GM21786 (cell line): Measurements from ENCODE around the gene ITGAD.

Source experiments
- ATAC-seq: cut with Tn5 transposase; IDR thresholded peaks from one replicate; pipeline ENCODE4 v1.9.1; 2021; ENCODE audit not compliant: unreplicated experiment

Gene ITGAD

DNA sequence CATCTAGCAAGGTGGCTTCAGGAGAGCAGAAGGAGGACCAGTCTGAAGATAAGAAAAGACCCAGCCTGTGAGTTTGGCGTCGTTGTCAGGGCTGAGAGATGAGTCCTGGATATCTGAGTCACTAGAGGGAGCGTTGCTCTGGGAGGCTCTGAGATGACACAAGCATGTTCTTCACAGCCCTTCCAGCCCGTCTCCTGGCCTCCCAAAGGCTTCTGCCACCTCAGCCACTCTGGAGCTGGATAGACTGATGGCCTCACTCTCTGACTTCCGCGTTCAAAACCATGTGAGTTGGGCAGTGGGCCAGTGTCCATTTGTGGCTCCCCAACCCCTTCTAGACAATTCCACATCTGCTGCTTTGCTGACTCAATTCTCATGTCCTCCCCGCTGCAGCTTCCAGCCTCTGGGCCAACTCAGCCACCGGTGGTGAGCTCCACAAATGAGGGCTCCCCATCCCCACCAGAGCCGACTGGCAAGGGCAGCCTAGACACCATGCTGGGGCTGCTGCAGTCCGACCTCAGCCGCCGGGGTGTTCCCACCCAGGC is 81.1 kb downstream of the ITGAD start:
- no peak for ATAC-seq

DNA sequence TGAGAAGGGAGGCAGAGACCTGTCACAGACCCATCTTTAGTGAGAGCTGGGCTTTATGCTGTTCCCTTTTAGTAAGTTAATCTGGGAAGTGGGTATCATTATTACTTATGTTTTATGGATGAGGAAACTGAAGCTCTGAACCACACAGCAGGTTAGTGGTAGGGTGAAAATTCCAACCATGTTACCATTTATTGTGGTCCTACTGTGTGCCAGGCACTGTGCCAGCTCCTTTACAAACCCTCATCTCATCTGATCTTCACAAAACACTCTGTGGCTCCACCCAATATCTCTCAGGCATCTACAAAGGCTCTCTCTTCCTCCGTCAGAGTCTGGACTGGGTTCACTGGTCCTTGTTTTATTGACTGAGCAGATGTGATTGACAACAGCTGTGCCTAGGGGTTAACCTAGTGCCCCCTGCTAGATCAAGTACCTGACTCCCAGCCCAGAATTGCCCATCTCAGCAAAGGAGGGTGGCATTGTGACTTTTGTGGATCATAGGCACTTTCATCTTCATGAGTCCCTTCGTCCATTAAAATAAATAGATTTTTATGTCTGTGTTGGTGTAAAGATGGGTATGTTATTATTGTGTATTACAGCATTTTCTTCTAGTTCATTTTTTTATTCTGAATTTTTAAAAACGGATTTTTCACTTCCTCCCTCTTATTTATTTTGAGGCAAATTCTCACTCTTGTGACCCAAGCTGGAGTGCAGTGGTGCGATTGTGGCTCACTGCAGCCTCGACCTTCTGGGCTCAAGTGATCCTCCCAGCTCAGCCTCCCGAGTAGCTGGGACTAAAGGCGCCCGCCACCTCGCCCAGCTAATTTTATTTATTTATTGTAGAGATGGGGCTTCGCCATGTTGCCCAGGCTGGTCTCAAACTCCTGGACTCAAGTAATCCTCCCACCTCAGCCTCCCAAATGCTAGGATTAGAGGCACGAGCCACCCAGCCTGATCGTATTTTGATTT is 81.9 kb downstream of the ITGAD start:
- no peak for ATAC-seq

DNA sequence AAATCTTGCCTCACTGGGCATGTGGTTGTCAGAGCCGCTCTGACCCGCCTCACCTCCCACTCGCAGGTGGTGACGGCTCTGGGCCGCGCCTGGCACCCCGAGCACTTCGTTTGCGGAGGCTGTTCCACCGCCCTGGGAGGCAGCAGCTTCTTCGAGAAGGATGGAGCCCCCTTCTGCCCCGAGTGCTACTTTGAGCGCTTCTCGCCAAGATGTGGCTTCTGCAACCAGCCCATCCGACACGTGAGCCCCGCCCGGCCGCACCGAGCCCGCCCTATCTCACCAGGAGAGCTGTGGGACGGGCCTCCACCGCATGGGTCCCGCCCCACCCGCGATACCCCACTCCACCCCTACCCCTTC is 82.8 kb downstream of the ITGAD start:
- no peak for ATAC-seq
